GM12865 (cell line): ENCODE measurements around the gene ARHGAP11A.

Source experiments
- DNase-seq: peaks from one replicate; pipeline ENCODE4 v3.0.0; 2010; ENCODE audit warnings: low read depth
- H3K4me3 ChIP-seq: 2 replicates; pipeline ENCODE4 v1.5.1; 2011; ENCODE audit warnings: mild to moderate bottlenecking, low read depth, low read length, control low read depth
- CTCF ChIP-seq: IDR thresholded peaks from 2 replicates; pipeline ENCODE4 v1.5.1; 2011; ENCODE audit warnings: low read length, control low read depth, low read depth, inconsistent platforms; ENCODE audit not compliant: insufficient read depth; ENCODE audit errors: missing control alignments

Gene ARHGAP11A

GRCh38 chr15:32652178-32652577 is 36.9 kb downstream of the ARHGAP11A start:
- no peak for TF ChIP-seq CTCF
- H3K4me3 ChIP-seq, result no peak overlapping the region
- no peak for DNase-seq

GRCh38 chr15:32656091-32656490 is 40.8 kb downstream of the ARHGAP11A start:
- TF ChIP-seq CTCF, result no peak
- DNase-seq, result no peak
- H3K4me3 ChIP-seq, result no peak overlapping the region

- no peak for TF ChIP-seq CTCF
- no peak overlapping the region for H3K4me3 ChIP-seq
- DNase-seq, result no peak
Measured at GRCh38 chr15:32656496-32656895, 41.2 kb downstream of the ARHGAP11A start.

DNA sequence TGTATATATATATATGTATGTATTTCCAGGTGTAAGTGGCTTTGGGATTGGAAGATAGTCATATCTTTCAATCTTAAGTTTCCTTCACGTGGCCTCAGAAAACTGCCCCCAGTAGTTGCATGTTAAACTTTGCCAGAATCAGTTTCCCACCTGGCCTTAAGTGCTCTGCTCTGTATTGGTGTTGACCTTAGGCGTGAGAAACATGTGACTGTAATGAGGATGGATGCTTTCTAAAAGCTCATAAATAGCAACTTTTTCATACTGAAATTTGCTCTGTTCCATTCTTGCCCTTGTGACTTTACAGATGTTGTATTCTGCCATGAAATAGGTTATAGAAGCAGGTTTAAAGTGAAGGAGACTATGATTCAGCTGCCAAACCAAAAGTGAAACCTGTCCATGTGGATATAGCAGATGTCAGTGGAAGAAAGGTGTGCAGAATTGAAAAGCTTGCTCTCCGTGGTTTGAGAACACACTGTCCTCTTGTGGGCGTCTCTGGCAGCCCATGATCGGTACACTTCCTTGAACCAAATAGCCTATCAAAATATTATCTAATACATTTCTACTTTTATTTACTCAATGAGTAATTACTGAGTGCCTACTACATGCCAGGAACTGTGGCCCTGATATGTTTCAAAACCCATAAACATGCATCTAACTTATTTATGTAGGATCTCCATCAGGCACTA is 42.0 kb downstream of the ARHGAP11A start:
- DNase-seq, result no peak
- H3K4me3 ChIP-seq, result no peak overlapping the region
- TF ChIP-seq CTCF, result no peak

GRCh38 chr15:32657941-32658340 is 42.6 kb downstream of the ARHGAP11A start:
- TF ChIP-seq CTCF, result no peak
- no peak overlapping the region for H3K4me3 ChIP-seq
- no peak for DNase-seq

DNA sequence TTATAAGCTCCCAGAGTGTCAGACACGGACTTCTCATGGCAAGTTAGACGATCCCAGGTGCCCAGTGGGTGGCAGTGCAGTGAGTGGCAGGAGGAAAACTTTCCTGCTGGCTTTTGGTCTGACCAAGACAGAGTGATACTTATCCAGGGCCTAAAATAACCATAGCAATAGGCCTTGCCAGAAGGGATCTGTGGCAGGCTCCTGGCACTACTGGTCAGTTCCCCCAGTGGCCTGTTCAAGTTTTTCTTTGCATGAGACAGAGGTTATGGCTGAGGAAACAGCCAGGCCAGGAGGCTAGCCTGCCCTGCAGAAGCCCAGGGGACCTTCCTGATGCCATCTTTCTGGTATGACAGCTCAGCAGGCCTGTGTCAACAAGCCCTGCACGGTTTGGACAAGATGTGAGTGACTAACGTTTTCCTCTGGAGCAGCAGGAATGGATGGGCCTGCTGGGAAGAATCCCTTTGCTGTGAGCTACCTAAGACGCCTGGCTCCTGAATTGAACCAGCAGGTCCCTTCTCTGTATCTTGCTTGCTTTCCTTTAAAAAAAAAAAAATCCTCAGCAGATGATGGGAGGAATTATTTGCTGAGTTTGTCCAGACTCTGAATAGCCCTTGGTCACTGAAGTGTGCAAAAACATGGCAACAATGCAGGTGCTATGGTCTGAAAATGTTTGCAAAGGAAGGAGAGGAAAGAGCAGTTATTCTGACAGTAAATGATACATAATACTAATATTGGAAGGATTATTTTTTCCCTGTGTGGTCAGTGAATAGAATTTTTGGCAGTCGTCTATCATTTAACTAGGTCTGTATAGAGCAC is 44.2 kb downstream of the ARHGAP11A start:
- H3K4me3 ChIP-seq, result no peak overlapping the region
- DNase-seq, result no peak
- no peak for TF ChIP-seq CTCF
